Left ventricle myocardium inferior (tissue), 1 donor: ENCODE results near the gene MITF. TPM values are rescaled to one million over a fixed set of nuclear protein-coding genes. Genes with fewer than 3 reads are reported as not detected.

Experiments
- DNase-seq: peaks from one replicate; pipeline ENCODE4 v3.0.0-alpha.2; 2020
- H3K27ac ChIP-seq: fragments of 200-600 bp; replicated peaks from 2 replicates; pipeline ENCODE4 v1.8.0; 2021
- H3K27me3 ChIP-seq: fragments of 200-600 bp; 2 replicates; pipeline ENCODE4 v1.8.0; 2021; ENCODE audit warnings: low read depth
- H3K36me3 ChIP-seq: fragments of 200-600 bp; 2 replicates; pipeline ENCODE4 v1.8.0; 2021
- H3K4me1 ChIP-seq: fragments of 200-600 bp; 2 replicates; pipeline ENCODE4 v1.8.0; 2021
- H3K4me3 ChIP-seq: fragments of 200-600 bp; 2 replicates; pipeline ENCODE4 v1.8.0; 2021; ENCODE audit warnings: mild to moderate bottlenecking, moderate library complexity
- H3K9me3 ChIP-seq: fragments of 200-600 bp; replicated peaks from 2 replicates; pipeline ENCODE4 v1.8.0; 2021
- CTCF ChIP-seq: fragments of 200-600 bp; IDR thresholded peaks from 2 replicates; pipeline ENCODE4 v1.8.0; 2021; ENCODE audit warnings: antibody characterized with exemption, mild to moderate bottlenecking, borderline replicate concordance
- intact Hi-C: fragments of 100-400 bp; cut with micrococcal nuclease; formaldehyde crosslinking; loops from one replicate; pipeline ENCODE4 v1.11.0; 2022
- total RNA-seq: library from RNA; stranded (reverse); fragmentation: NEBNext Ultra II Directional; extraction: Animal tissue kit (Norgen Biotek cat#: 25700); gene quantifications from one replicate; pipeline ENCODE4 v1.2.1, GENCODE V29; 2021
- donor health status: DM: no; HTN: yes; CAD: no; lungs with severe emphysema.

MITF gene
- total RNA-seq, 1 donor from 2014 or later = 81.9 TPM

GRCh38 chr3:69777582-69777967, 38.3 kb downstream of the MITF start:
- Histone ChIP-seq H3K4me1 (peaks cover 79% of the 10 kb centered on the region), H3K9me3 (no peaks in the 10 kb centered on the region), H3K4me3 (no peak overlapping the region), H3K36me3 (no peaks in the 10 kb centered on the region), H3K27me3 (no peaks in the 10 kb centered on the region), H3K27ac (no peak overlapping the region)
- intact Hi-C loops = no loop called here
- DNase-seq = no peak
- no peak for TF ChIP-seq CTCF

GRCh38 chr3:69781593-69781992, 42.3 kb downstream of the MITF start:
- H3K27me3 ChIP-seq = no peaks in the 10 kb centered on the region
- intact Hi-C loops = no loop called here
- H3K4me1 ChIP-seq = peaks cover 78% of the 10 kb centered on the region
- DNase-seq = no peak
- H3K27ac ChIP-seq = peak overlapping the region; percentile 38
- no peaks in the 10 kb centered on the region for H3K36me3 ChIP-seq
- H3K4me3 ChIP-seq = no peak overlapping the region
- no peaks in the 10 kb centered on the region for H3K9me3 ChIP-seq
- no peak for TF ChIP-seq CTCF

GRCh38 chr3:69784954-69785514, 45.8 kb downstream of the MITF start:
- intact Hi-C loops = no loop called here
- no peak for TF ChIP-seq CTCF
- no peaks in the 10 kb centered on the region for H3K9me3 ChIP-seq
- no peaks in the 10 kb centered on the region for H3K36me3 ChIP-seq
- H3K4me3 ChIP-seq = peak overlapping the region; percentile 27
- peak overlapping the region; percentile 76 for H3K27ac ChIP-seq
- peaks cover 87% of the 10 kb centered on the region for H3K4me1 ChIP-seq
- peak; percentile 71 for DNase-seq
- H3K27me3 ChIP-seq = no peaks in the 10 kb centered on the region

GRCh38 chr3:69785769-69786320, 46.6 kb downstream of the MITF start:
- intact Hi-C loops = no loop called here
- no peak for DNase-seq
- peaks cover 87% of the 10 kb centered on the region for H3K4me1 ChIP-seq
- H3K36me3 ChIP-seq = no peaks in the 10 kb centered on the region
- H3K4me3 ChIP-seq = no peak overlapping the region
- no peak for TF ChIP-seq CTCF
- peak overlapping the region; percentile 76 for H3K27ac ChIP-seq
- H3K27me3 ChIP-seq = no peaks in the 10 kb centered on the region
- H3K9me3 ChIP-seq = no peaks in the 10 kb centered on the region

GRCh38 chr3:69786854-69787253, 47.6 kb downstream of the MITF start:
- no peak for TF ChIP-seq CTCF
- intact Hi-C loops = no loop called here
- Histone ChIP-seq H3K4me1 (peaks cover 87% of the 10 kb centered on the region), H3K4me3 (no peak overlapping the region), H3K36me3 (no peaks in the 10 kb centered on the region), H3K9me3 (no peaks in the 10 kb centered on the region), H3K27ac (peak overlapping the region; percentile 76), H3K27me3 (no peaks in the 10 kb centered on the region)
- no peak for DNase-seq
